ENCODE results near the gene ZNF853. TPM values are rescaled to one million over a fixed set of nuclear protein-coding genes. Genes with fewer than 3 reads are reported as not detected.

The ZNF853 gene
- total and polyA plus RNA-seq, 2 donors (not counting 1 experiment from before 2014, with no cell fraction given) = 2.5 to 6.3 TPM

DNA sequence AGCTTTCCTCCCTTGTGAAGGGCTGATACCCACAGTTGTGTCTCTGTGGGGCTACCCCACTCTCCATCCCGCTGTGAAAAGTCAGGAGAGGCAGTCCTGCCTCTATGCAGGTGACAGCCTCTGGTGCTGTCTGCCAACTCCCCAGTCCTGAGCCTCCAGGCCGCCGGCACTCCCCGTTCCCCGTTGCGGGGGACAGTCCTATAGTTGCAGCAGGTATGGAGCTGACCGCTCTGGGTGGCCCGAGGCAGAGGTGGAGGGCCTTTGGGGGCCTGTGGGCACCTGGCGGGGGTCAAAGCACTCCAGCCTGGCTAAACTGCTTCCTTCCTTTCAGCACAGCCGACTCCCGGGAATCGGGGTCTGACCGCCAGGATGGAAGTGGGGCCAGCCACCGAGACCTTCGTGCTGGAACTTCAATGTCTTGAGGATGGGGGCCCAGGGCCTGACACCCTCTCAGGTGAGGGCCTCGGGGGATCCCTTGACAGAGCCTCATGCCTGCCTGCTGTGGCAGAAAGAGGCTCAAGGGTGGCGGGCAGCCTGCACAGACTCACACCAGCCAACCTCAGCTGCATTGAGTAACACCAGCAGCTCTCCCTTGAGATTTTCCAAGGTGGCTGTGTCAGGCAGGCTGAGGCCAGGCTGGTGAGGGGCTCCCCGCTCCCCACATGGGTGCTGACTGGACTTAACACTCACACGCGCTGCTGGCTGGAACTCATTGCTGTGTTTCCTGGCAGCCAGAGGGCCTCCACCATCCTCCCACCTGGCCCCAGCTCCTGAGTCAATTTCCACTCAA, 1.6 kb downstream of the ZNF853 start:
- peak overlapping the region; percentile 71 for H3K27ac Mint-ChIP-seq

More for the DNA sequence above, 1.6 kb downstream of the ZNF853 start:
- Mint-ChIP-seq H3K4me3 (peak overlapping the region; percentile 78), H3K27me3 (peaks cover 4% of the 10 kb centered on the region), H3K9me3 (ENCODE audit: insufficient read depth) (no peaks in the 10 kb centered on the region), H3K4me1 (peaks cover 31% of the 10 kb centered on the region)
- H3K4me2 ChIP-seq (replicated peaks; ENCODE audit: low read depth, low read length, poor library complexity, severe bottlenecking) = no peak overlapping the region
- intact Hi-C loops (cut with micrococcal nuclease) = no loop called here
- no peak for DNase-seq
- peaks cover 0 to 4% (median 0%) of the 10 kb centered on the region in 3 donors for H3K9me3 ChIP-seq (ENCODE audit: control extremely low read depth in 1 of 3, control insufficient read depth in 2 of 3, insufficient read depth in 1 of 3, low read length in 2 of 3)
- H3K79me2 ChIP-seq (ENCODE audit: control insufficient read depth, insufficient read depth, low read length) = no peaks in the 10 kb centered on the region
- H3K27ac ChIP-seq (ENCODE audit: low read length in 2 of 2) = no peak overlapping the region
- H3K27me3 ChIP-seq (replicated peaks in 1 of 4; ENCODE audit: control extremely low read depth in 1 of 4, control insufficient read depth in 3 of 4, insufficient read depth in 4 of 4, low read length in 3 of 4) = peaks cover 0 to 9% (median 3%) of the 10 kb centered on the region in 4 experiments
- CTCF ChIA-PET = interaction anchor here (0.6 kb wide), 1 partner anchor 174 kb away, joined by 4 read pairs; no protein-coding TSS in a partner anchor
- no peak overlapping the region for H2AFZ ChIP-seq (ENCODE audit: insufficient read depth, low read depth, low read length, poor library complexity, severe bottlenecking)
- TF ChIP-seq EZH2 (IDR thresholded peaks at IDR 0.05; ENCODE audit: borderline replicate concordance, insufficient read depth, low read depth, low read length, poor library complexity, severe bottlenecking) (no peak), CTCF (IDR thresholded peaks at IDR 0.05) (no peak)
- H3K36me3 ChIP-seq (replicated peaks in 1 of 2; ENCODE audit: control extremely low read depth in 1 of 2, control insufficient read depth in 1 of 2, extremely low read depth in 1 of 2, insufficient read depth in 2 of 2, low read length in 1 of 2) = no peaks in the 10 kb centered on the region
- no peak overlapping the region for H3K4me3 ChIP-seq (ENCODE audit: control extremely low read depth in 1 of 5, extremely low read depth in 1 of 5, insufficient read depth in 1 of 5, low read depth in 2 of 5, low read length in 4 of 5)
- POLR2A ChIA-PET = no interaction called here
- H3K9ac ChIP-seq (ENCODE audit: low read length) = no peak overlapping the region
- 94% methylated on average over 20 of the region's 20 CpGs for WGBS (ENCODE audit: insufficient coverage)
- H4K20me1 ChIP-seq (ENCODE audit: control insufficient read depth, insufficient read depth, low read length, poor library complexity, severe bottlenecking) = no peaks in the 10 kb centered on the region
- H3K4me1 ChIP-seq (ENCODE audit: control insufficient read depth in 2 of 2, insufficient read depth in 2 of 2, low read length in 2 of 2) = peaks cover 19 to 42% of the 10 kb centered on the region in 2 donors
- ATAC-seq (ENCODE audit: low read depth) = no peak

All from B cell (primary cell).